Retinal pigment epithelial cell (primary cell): Measurements from ENCODE around the gene MIP.

ENCODE experiments used
- DNase-seq: peaks from one replicate; pipeline ENCODE4 v3.0.0-alpha.2; 2010; ENCODE audit warnings: low read depth
- H3K4me3 ChIP-seq: 2 replicates; pipeline ENCODE4 v1.5.1; 2011; ENCODE audit warnings: mild to moderate bottlenecking, low read length, control low read depth, moderate library complexity
- TF ChIP-seq, protein P1 (sequence below): conservative IDR thresholded peaks from 2 replicates; pipeline ENCODE4 v1.5.1; 2011; ENCODE audit warnings: low read depth, low read length, control low read depth, inconsistent platforms

MIP gene

DNA sequence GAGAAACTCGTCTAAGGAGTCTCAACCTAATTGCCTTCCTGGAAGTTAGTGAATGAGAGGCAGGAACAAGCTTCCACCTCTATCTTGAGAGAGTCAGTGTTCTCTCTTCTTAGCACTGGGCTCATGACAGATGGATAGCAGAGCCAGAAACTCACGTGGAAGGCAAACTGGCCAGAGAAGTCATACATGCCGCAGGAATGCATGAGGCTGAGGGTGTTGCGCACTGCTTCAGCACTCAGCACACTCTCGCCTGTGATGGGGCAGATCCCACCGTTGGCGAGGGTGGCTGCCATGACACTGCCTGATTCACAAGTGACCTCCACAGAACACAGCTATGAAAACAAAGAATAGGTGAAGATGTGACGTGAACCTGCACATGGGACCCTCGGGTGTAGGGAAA lies 19.9 kb upstream of the MIP start:
- no peak for DNase-seq
- no peak overlapping the region for H3K4me3 ChIP-seq
- TF ChIP-seq, protein P1, sequence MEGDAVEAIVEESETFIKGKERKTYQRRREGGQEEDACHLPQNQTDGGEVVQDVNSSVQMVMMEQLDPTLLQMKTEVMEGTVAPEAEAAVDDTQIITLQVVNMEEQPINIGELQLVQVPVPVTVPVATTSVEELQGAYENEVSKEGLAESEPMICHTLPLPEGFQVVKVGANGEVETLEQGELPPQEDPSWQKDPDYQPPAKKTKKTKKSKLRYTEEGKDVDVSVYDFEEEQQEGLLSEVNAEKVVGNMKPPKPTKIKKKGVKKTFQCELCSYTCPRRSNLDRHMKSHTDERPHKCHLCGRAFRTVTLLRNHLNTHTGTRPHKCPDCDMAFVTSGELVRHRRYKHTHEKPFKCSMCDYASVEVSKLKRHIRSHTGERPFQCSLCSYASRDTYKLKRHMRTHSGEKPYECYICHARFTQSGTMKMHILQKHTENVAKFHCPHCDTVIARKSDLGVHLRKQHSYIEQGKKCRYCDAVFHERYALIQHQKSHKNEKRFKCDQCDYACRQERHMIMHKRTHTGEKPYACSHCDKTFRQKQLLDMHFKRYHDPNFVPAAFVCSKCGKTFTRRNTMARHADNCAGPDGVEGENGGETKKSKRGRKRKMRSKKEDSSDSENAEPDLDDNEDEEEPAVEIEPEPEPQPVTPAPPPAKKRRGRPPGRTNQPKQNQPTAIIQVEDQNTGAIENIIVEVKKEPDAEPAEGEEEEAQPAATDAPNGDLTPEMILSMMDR, result no peak

DNA sequence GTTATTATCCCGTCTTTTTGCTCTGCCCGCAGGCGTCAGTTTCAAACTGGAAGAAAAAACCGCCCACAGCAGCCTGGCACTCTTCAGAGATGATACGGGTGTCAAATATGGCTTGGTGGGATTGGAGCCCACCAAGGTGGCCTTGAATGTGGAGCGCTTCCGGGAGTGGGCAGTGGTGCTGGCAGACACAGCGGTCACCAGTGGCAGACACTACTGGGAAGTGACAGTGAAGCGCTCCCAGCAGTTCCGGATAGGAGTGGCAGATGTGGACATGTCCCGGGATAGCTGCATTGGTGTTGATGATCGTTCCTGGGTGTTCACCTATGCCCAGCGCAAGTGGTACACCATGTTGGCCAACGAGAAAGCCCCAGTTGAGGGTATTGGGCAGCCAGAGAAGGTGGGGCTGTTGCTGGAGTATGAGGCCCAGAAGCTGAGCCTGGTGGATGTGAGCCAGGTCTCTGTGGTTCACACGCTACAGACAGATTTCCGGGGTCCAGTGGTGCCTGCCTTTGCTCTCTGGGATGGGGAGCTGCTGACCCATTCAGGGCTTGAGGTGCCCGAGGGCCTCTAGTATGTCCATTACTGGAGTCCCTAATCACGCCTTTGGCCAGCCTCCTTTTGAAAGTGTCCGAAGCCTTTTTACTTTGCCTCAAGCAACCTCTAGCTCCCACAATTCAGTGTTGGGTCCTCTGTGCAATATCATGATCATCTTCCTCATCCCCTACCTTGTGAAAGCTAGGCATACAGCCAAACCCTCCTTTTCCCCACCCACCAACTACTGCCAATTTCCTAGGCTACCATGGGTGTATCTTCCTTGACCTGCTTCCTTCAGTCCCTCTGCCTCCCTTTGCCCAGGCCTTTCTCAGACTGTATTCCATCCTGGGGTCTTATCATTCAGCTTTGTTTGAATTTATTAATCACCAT lies 14.8 kb upstream of the MIP start:
- no peak for DNase-seq
- H3K4me3 ChIP-seq, result peak overlapping the region; percentile 100
- TF ChIP-seq, protein P1, result no peak

DNA sequence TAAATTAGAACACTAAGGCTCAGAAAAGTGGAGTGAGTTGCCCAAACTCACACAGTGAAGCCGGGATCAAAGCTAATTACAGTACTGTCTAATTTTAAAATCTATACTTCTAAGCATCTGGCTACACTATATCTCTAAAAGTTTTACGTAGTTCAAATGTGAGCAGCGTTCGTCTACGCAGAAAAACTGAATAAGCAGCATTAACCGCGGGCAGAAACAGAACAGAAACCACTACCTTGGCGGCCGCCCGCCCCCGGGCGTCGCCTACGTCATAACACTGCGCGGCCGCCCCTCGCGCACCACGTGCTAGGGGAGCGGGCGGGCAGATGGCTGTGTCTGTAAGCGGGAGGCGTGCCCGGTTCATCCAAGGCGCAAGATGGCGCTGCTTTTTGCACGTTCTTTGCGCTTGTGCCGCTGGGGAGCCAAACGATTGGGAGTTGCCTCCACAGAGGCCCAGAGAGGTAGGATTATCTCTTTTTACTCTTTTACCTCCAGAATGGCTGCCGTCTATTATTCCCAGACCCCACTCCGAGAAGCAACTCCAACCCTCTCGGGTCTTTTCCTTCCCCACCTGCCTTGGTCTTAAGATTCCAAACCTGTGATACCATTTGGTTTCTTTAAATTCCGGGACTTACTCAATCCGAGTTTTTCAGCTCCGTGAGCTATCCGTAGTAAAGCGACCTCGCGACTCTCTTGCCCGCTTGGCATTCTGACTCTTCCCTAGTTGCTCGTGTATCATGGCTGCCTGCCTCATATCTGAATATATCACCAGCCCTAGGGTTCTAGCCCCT lies 14.0 kb upstream of the MIP start, which contains the start of gene SPRYD4:
Gene SPRYD4 (plus strand): TSS at position 363 of the 791 bp plus-strand sequence. CDS start 14 bp downstream, at position 377.
- peak; percentile 75 for DNase-seq
- peak within 1 kb of the TSS; percentile 100 for H3K4me3 ChIP-seq
- TF ChIP-seq, protein P1, result peak; percentile 32

DNA sequence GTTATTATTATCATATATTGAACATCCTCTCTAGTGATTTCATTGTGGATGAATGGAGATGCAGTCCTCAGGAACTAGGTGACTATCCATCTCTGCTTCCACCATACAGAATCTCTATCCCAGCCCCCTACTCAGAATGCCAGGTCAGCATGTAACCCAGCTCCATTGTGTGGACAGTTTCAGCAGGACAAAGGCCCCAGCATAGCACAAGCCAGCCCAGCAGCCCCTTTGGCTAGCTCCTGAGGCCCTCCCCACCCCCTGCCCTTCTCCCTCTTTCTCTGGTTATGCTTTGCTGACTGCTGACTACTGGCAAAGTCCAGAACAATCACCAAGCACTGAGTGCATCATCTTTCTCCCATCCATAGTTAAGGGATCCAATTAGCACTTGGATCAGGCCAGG lies 8.1 kb upstream of the MIP start:
- DNase-seq, result no peak
- TF ChIP-seq, protein P1, result no peak
- H3K4me3 ChIP-seq, result no peak overlapping the region

DNA sequence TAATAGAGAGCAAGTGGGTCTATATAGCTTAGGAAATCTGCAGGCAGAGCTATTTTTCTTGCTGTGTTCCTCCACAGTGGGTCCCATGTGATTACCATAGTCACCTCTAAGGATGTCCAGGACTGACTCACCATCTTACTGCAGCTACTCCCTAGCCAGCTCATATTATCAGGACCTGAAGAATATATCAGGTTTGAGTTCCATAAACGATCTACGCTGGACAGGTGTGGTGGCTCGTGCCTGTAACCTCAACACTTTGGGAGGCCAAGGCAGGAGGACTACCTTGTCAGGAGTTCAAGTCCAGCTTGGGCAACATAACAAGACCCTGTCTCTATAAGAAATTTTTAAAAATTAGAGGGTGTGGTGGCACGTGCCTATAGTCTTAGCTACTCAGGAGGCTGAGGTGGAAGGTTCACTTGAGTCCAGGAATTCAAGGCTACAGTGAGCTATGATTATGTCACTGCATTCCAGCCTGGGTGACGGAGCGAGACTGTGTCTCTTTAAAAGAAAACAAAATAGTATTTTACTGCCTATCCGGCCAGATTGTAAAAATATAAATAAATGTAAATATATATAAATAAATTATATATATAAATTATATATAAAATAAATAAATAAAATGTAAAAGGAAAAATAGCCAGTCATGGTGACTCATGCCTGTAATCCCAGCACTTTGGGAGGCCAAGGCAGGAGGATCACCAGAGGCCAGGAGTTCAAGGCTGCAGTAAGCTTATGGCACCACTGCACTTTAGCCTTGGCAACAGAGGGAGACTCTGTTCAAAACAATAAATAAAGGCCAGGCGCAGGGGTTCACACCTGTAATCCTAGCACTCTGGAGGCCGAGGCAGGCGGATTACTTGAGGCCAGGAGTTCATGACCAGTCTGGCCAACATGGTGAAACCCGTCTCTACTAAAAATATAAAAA lies 7.0 kb upstream of the MIP start:
- TF ChIP-seq, protein P1, result no peak
- no peak overlapping the region for H3K4me3 ChIP-seq
- DNase-seq, result no peak

DNA sequence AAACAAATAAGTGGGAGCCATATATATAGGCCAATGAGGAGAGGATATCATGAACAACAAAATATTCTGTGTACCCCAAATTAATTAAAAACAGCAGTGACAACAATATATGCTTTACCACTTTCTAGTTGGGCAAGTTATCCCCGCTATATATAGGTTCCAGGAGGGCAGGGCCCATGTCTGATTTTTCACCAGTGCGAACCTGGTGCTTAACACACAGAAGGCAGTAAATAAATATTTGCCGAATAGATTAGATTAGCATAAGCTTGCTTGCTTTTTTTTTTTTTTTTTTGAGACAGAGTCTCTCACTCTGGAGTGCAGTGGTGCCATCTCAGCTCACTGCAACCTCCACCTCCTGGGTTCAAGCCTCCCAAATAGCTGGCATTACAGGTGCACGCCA lies 3.4 kb upstream of the MIP start:
- TF ChIP-seq, protein P1, result no peak
- no peak overlapping the region for H3K4me3 ChIP-seq
- DNase-seq, result no peak
